Measurements from ENCODE around the gene TCF15. TPM values are rescaled to one million over a fixed set of nuclear protein-coding genes. Genes with fewer than 3 reads are reported as not detected.

Gene TCF15
- total and polyA plus RNA-seq, 2 of the 13 experiments (the other 11 are each of a cell fraction or from before 2014, with no cell fraction given) = not detected

GRCh38 chr20:652615-653109, 42.6 kb upstream of the TCF15 start (continued):
- no peak for TF ChIP-seq PAXIP1 (CRISPR knock-in tag; conservative IDR thresholded peaks at IDR 0.05)
- no peak; the same call in 1 of the 2 replicates for TF ChIP-seq ZFYVE20 (CRISPR knock-in tag; IDR thresholded peaks at IDR 0.05; ENCODE audit: borderline replicate concordance, low read depth)
- no peak for TF ChIP-seq ETV6 (CRISPR knock-in tag; conservative IDR thresholded peaks at IDR 0.05)
- no peak for TF ChIP-seq SMC3 (IDR thresholded peaks at IDR 0.05; ENCODE audit: low read length)
- TF ChIP-seq FOXA3 (CRISPR knock-in tag; IDR thresholded peaks at IDR 0.05) = no peak
- TF ChIP-seq ZFP37 (CRISPR knock-in tag; IDR thresholded peaks at IDR 0.05; ENCODE audit: borderline replicate concordance) = no peak
- TF ChIP-seq MNT (IDR thresholded peaks at IDR 0.05) = no peak
- no peak for TF ChIP-seq DR1 (CRISPR knock-in tag; IDR thresholded peaks at IDR 0.05)
- TF ChIP-seq ZSCAN9 (CRISPR knock-in tag; IDR thresholded peaks at IDR 0.05; ENCODE audit: borderline replicate concordance) = no peak
- TF ChIP-seq HHEX (CRISPR knock-in tag; IDR thresholded peaks at IDR 0.05) = no peak
- TF ChIP-seq CREB1 (IDR thresholded peaks at IDR 0.05) = no peak
- no peak for TF ChIP-seq CREB1 (CRISPR knock-in tag; IDR thresholded peaks at IDR 0.05)
- TF ChIP-seq TFDP2 (CRISPR knock-in tag; IDR thresholded peaks at IDR 0.05) = no peak
- TF ChIP-seq GPBP1L1 (CRISPR knock-in tag; IDR thresholded peaks at IDR 0.05) = no peak
- TF ChIP-seq SIX4 (CRISPR knock-in tag; IDR thresholded peaks at IDR 0.05) = no peak
- TF ChIP-seq PRPF4 (IDR thresholded peaks at IDR 0.05; ENCODE audit: low read depth, low read length, poor library complexity, severe bottlenecking) = no peak
- TF ChIP-seq MXD1 (CRISPR knock-in tag; IDR thresholded peaks at IDR 0.05) = no peak
- TF ChIP-seq AGO1 (IDR thresholded peaks at IDR 0.05; ENCODE audit: low read depth, low read length, poor library complexity, severe bottlenecking) = no peak
- TF ChIP-seq ZSCAN22 (CRISPR knock-in tag; IDR thresholded peaks at IDR 0.05) = no peak
- TF ChIP-seq MTA1 (CRISPR knock-in tag; IDR thresholded peaks at IDR 0.05; ENCODE audit: borderline replicate concordance) = no peak; the same call in 1 of the 2 replicates
- no peak for TF ChIP-seq MEF2D (CRISPR knock-in tag; IDR thresholded peaks at IDR 0.05)
- TF ChIP-seq SMARCC2 (IDR thresholded peaks at IDR 0.05) = no peak
- no peak for TF ChIP-seq DMAP1 (CRISPR knock-in tag; IDR thresholded peaks at IDR 0.05)
- no peak for TF ChIP-seq SAP130 (CRISPR knock-in tag; IDR thresholded peaks at IDR 0.05; ENCODE audit: low read depth)
- 0 out of 2 replicates have a peak, but pooled peaks have one; percentile 5 for TF ChIP-seq ZNF34 (CRISPR knock-in tag; IDR thresholded peaks at IDR 0.05; ENCODE audit: borderline replicate concordance)
- no peak; the same call in 1 of the 2 replicates for TF ChIP-seq HCFC1 (IDR thresholded peaks at IDR 0.05; ENCODE audit: low read depth, low read length)

Measured in HepG2 (cell line).